HG03196 (cell line): ENCODE measurements around the gene EPX.
A peak's percentile ranks its signal among the peaks of the same experiment; 100 is the strongest.

Source experiments
- ATAC-seq: cut with Tn5 transposase; IDR thresholded peaks from one replicate; pipeline ENCODE4 v1.9.1; 2021; ENCODE audit not compliant: unreplicated experiment

Gene EPX

GRCh38 chr17:58224315-58224714 lies 31.8 kb downstream of the EPX start:
- ATAC-seq = no peak

GRCh38 chr17:58227733-58228132 lies 35.2 kb downstream of the EPX start:
- no peak for ATAC-seq

GRCh38 chr17:58228679-58229078 lies 36.2 kb downstream of the EPX start:
- no peak for ATAC-seq

GRCh38 chr17:58229384-58229783 lies 36.9 kb downstream of the EPX start:
- ATAC-seq = no peak

- ATAC-seq = no peak
Observed at GRCh38 chr17:58229881-58230280, 37.4 kb downstream of the EPX start.

- ATAC-seq = no peak
Observed at GRCh38 chr17:58231641-58232040, 39.1 kb downstream of the EPX start.

GRCh38 chr17:58232707-58233156 lies 40.2 kb downstream of the EPX start:
- ATAC-seq = peak; percentile 80

GRCh38 chr17:58233543-58233942 lies 41.0 kb downstream of the EPX start:
- no peak for ATAC-seq

- ATAC-seq = no peak
Observed at GRCh38 chr17:58234512-58234911, 42.0 kb downstream of the EPX start.

GRCh38 chr17:58235821-58236220 lies 43.3 kb downstream of the EPX start:
- ATAC-seq = no peak

- ATAC-seq = no peak
Observed at GRCh38 chr17:58236394-58236793, 43.9 kb downstream of the EPX start.

GRCh38 chr17:58238147-58238634 lies 45.7 kb downstream of the EPX start, which contains the start of gene LPO:
TSS of gene LPO (plus strand) at chr17:58238584. CDS start at chr17:58242980, 4,396 bp downstream.
- no peak for ATAC-seq

- no peak for ATAC-seq
Observed at GRCh38 chr17:58239987-58240386, 47.5 kb downstream of the EPX start.

GRCh38 chr17:58242171-58242784 lies 49.8 kb downstream of the EPX start:
- no peak for ATAC-seq

- no peak for ATAC-seq
Observed at GRCh38 chr17:58244963-58245362, 52.4 kb downstream of the EPX start.

GRCh38 chr17:58245428-58246103 lies 53.0 kb downstream of the EPX start:
- ATAC-seq = no peak

GRCh38 chr17:58246104-58246740 lies 53.7 kb downstream of the EPX start:
- no peak for ATAC-seq

- no peak for ATAC-seq
Observed at GRCh38 chr17:58246781-58247180, 54.3 kb downstream of the EPX start.

GRCh38 chr17:58247511-58248363 lies 55.2 kb downstream of the EPX start:
- ATAC-seq = no peak

GRCh38 chr17:58248955-58249269 lies 56.4 kb downstream of the EPX start:
- no peak for ATAC-seq
